Measurements from ENCODE around the gene FOXP1. TPM values are rescaled to one million over a fixed set of nuclear protein-coding genes. Genes with fewer than 3 reads are reported as not detected.

FOXP1 gene
- total RNA-seq, 1 donor from 2014 or later = 128 TPM

DNA sequence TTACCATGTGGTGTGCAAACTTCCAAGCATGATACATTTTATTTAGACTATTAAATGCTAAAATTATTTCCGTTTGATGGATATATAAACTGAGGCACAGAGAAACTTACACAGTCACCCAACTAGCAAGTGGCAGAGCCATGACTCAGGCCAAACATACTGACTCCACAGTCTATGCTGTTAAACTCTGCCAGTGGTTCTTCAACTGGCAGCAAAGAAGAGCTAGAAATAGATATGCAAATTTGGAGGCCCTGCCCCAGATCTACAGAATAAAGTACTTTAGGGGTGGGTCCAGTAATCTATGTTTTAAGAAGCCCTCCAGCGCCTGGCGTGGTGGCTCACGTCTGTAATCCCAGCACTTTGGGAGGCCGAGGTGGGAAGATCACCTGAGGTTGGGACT lies 400.0 kb downstream of the FOXP1 start:
- no peak for DNase-seq (ENCODE audit: low spot score)

DNA sequence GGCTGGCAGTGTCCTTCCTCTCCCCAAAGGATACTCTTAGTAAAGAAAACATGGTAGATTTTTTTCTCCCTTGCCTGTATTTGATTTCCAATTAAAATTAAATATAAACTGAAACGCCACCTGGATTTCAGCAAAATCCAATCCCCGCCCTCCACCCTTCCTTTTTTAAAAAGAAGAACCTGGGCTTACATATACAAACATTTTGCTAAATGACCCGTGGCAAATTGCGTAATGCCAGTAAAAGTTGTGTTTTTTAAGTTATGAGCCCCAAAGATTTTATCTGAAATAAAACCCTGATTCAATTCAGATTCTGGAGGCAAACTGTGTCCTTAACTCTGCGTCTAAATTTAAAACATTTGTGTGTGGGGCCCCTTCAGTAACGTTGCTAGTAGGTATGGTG lies 403.0 kb downstream of the FOXP1 start:
- no peak for DNase-seq (ENCODE audit: low spot score)

GRCh38 chr3:71177375-71177774 lies 406.2 kb downstream of the FOXP1 start:
- no peak for DNase-seq (ENCODE audit: low spot score)

DNA sequence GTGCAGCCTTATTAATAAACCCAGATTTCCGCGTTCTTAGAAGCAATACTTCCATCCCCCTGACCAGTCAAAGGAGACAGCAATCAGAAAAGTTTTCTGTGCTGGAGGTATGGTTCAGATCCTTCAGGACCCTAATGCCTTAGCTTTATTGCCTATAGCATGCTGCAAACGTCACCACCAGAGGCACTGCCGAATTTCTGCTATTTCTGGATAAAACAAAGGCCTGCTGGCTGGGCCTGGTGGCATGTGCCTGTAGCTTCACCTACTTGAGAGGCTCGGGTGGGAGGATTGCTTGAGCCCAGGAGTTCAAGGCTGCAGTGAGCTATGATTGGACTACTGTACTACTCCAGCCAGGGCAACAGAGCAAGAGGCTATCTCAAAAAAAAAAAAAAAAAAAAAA lies 407.2 kb downstream of the FOXP1 start:
- DNase-seq (ENCODE audit: low spot score) = no peak

GRCh38 chr3:71175691-71176365 lies 407.7 kb downstream of the FOXP1 start:
- DNase-seq (ENCODE audit: low spot score) = no peak

GRCh38 chr3:71172951-71173350 lies 410.6 kb downstream of the FOXP1 start:
- DNase-seq (ENCODE audit: low spot score) = no peak

GRCh38 chr3:71172189-71172588 lies 411.3 kb downstream of the FOXP1 start:
- no peak for DNase-seq (ENCODE audit: low spot score)

DNA sequence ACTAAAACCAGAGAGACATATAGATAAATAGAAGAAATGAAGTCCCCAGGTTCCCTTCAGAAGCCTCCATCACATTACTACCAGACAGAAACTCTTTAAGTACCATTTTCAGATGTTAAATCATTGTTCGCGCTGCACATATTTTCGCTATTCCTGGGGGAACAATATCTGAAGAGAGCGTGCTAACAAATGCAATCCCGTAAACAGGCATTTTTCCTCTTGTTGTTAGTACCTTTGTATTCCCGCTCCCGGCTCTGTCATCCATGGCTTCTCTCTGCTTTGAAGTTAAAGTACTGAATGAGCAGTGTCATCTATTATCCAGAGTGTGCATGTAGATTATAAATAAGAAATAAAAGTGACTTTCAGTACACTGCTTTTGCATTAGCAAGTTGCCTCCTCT lies 412.3 kb downstream of the FOXP1 start:
- DNase-seq (ENCODE audit: low spot score) = no peak

DNA sequence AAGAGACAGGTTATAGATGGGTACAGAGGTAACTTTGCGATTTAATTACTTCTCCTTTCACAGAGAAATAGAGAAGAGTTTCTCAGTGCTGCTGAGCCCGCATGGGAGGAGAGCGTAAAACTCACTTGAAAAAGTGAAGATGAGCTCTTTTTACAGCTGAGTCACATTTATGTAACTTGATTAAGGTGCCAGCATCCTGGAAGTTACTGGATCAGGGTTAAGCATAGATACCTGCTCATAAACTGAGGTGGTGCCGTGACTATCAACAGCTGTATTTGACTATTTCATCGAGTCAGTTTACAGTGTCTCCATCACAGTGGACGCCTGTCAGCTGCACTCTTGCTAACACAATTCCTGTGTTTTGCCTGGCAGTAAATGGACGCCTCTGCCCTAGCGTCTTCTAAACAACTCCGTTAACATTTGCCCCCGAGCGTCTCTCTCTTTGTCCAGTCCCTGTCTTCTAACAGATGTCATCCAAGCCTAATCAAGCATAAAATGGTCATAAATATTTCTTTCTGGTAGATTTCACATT lies 414.6 kb downstream of the FOXP1 start:
- DNase-seq (ENCODE audit: low spot score) = no peak

GRCh38 chr3:71168121-71168721 lies 415.3 kb downstream of the FOXP1 start:
- DNase-seq (ENCODE audit: low spot score) = no peak

DNA sequence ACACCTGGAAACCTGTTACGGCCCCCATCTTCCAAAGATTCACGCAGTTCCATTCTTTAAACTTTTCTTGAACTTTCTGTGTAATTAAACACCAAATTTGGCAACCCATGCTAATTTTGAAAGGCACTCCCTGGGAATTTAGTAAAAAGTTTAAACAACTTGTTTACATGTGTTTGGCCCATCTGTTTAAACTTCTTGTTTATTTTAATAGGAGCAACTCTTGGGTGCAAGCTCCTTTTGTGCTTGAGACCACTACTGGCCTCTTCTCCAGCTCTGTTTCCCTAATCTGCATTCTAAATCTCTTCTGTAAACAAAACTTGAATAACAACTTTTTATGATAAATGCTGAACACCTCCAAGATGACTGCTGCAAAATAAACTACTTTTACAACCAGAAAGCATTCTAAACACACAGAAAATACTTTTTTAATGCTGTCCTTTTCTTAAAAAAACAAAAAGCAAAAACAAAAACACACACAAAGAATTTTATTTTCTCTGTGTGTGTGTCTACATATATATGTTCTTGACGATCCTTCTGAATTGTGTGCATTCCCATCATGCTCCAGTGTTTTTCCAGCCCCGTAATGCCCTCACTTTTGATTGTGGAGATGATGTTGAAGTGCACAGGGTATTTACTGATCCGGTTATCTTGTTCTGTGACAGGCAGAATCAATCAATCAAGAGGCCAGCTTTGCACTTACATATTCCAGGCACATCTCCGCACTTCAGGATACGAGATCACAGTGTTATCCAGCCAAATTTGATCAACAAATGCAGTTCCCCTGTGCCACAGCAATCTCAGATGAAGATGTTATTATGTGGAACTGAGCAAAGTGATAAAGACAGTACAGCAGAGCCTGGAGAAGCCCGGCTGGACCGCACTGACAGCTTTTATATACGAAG lies 416.9 kb downstream of the FOXP1 start:
- DNase-seq (ENCODE audit: low spot score) = no peak

DNA sequence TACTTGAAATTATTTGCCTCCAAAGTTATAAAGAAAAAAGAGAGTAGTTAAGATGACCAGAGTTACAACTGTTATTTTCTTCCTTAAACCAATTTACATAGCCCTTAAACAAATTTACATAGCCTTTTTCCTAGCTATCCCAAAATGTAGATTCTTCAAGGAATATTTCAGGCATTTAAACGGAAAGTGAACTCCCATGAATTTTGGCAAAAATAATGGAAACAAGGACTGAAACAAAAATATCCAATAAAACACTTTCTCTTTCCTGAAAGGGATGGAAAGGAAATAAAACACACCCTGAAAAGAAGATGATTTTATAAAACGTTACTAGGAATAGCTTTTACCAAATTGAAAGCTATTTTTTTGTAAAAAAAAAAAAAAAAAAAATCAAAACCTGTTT lies 418.6 kb downstream of the FOXP1 start:
- DNase-seq (ENCODE audit: low spot score) = no peak

GRCh38 chr3:71163198-71163918 lies 420.2 kb downstream of the FOXP1 start:
- DNase-seq (ENCODE audit: low spot score) = no peak

GRCh38 chr3:71162221-71162620 lies 421.3 kb downstream of the FOXP1 start:
- DNase-seq (ENCODE audit: low spot score) = no peak

DNA sequence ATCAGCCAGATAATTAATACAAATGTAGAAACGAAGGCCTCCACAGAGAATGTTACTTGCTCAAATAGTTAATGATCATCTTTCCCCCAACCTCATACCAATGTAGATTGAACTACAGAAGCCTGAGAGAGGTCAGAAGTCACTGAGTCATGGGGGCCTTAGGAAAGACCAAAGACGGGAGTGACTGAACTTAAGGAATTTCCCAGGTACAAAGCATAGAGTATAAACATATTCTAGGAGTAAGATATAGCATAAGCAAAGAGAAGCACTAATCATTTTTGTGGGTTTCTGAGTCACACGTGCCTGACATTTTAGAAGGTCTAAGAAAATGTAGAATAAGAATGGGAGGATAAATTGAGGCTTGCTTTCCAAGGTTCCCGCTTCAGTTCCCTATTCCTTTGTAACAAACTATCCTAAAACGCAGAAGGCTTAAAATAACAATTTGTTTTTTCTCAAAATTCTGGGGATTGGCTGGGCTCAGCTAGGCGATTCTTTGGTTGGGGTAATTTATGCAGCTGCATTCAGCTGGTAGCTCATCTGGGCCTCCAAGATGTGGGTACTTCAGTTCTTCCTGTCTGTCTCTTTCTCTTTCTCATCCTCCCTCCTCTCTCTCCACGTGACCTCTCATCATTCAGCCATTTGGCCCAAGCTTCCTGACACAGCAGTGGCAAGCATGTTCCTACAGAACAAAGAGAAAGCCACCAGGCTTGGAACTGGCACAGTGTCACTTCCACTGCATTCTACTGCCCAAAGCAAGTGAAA lies 422.6 kb downstream of the FOXP1 start:
- DNase-seq (ENCODE audit: low spot score) = no peak

DNA sequence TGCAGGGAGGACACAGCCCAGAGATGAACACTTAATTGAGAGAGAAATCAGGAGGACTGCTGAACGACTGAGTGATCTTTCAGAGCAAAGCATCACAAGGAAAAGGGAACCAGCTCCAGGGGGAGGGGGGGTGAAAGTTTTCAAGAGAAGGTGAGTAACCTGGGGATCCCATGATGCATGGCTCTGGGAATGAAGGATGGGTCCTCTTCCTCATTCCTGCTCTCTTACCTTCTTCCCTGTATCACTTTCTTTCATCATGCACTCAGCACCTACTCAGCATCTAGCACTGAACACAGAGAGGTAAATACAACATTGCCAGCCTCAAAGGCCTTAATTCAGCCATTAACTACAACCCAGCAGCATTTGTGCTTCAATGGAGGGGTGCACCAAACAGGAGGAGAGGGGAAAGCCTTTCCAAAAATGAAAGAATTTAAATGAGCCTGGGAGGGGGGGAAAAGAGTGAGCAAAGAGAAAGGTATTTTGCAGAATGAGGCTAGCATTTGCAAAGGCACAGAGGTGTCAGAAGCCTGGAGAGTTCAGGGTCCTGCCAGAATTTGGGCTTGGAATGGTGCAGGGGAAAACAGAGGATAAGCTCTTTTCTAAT lies 427.4 kb downstream of the FOXP1 start:
- no peak for DNase-seq (ENCODE audit: low spot score)

DNA sequence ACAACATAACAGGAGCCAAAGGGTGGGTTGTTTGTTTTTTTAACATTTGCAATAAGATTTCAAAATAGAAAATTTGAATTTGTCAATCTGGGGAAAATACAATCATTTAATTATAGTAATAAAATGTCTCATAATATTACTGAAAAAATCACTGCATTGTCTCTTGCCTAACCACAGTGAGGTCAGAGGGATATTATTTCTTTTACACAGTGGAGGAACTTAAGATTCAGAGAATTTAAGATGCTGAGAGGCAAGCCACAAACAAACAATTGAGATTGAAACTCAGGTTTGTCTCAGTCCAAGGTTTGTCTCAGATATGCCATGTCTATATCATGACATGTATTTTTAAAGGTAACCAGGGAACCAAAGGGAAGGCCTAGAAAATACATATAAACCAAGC lies 428.7 kb downstream of the FOXP1 start:
- DNase-seq (ENCODE audit: low spot score) = no peak

GRCh38 chr3:71153713-71154112 lies 429.8 kb downstream of the FOXP1 start:
- DNase-seq (ENCODE audit: low spot score) = no peak

GRCh38 chr3:71152892-71153265 lies 430.6 kb downstream of the FOXP1 start:
- peak; percentile 56 for DNase-seq (ENCODE audit: low spot score)

DNA sequence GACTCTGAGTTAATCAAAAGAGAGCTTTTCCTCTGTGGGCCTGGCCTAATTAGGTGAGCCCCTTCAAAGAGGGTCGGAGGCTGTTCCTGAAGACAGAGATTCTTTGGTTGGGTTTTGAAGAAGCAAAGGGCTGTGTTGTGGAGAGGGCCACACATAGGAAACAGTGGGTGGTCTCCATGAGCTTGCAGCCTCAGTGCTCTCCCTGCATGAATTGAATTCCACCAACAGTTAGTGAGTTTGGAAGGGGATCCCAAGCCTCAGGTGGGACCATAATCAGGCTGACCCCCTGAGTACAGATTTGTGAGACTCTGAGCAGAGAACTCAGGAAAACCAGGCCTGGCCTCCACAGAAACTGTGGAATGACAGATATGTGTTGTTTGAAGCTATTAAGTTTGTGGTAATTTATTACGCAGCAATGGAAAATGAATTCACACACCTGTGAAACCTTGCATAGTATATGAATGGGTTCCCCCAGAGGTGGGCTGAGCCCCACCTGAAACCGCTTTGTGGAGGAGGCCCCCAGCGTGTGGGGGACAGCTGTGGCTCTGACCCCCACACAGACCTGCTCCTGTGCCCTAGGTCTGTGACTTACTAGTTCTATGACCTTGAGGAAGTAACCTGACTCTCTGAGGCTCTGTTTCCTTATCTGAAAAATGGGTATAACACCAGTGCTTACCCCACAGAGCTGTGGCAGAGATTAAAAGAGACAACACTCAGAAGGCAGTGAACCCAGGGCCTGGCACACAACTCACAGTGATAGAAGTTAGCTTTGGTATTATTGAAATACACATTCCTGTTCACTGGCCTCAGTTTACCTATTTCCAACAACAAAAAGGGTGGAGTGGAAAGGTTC lies 431.3 kb downstream of the FOXP1 start:
- DNase-seq (ENCODE audit: low spot score) = no peak
